SJSA1 (cell line): ENCODE measurements around the gene ABRAXAS1. TPM values are rescaled to one million over a fixed set of nuclear protein-coding genes. Genes with fewer than 3 reads are reported as not detected.
"Not testable (repeated sequence)": the region's sequence is repeated elsewhere in the genome, so short reads cannot be mapped to it uniquely, and the experiment has no call there.

Source experiments
- DNase-seq, 2 experiments: peaks; one replicate each; pipeline ENCODE4 v3.0.0-alpha.2; 2015 to 2020; ENCODE audit warnings: low spot score in 2 of 2, low read depth in 1 of 2
- H3K27ac ChIP-seq: fragments of 250-450 bp; sonication (Bioruptor Pico); 2 replicates; pipeline ENCODE4 v1.5.1; 2020; ENCODE audit warnings: mild to moderate bottlenecking, moderate library complexity
- H3K27me3 ChIP-seq: fragments of 250-450 bp; sonication (Bioruptor Pico); replicated peaks from 2 replicates; pipeline ENCODE4 v1.5.1; 2020; ENCODE audit warnings: mild to moderate bottlenecking, moderate library complexity
- H3K36me3 ChIP-seq: fragments of 250-450 bp; sonication (Bioruptor Pico); 2 replicates; pipeline ENCODE4 v1.5.1; 2020; ENCODE audit warnings: mild to moderate bottlenecking
- H3K4me1 ChIP-seq: fragments of 250-450 bp; sonication (Bioruptor Pico); replicated peaks from 2 replicates; pipeline ENCODE4 v1.6.1; 2021; ENCODE audit warnings: mild to moderate bottlenecking
- H3K4me3 ChIP-seq: fragments of 250-450 bp; sonication (Bioruptor Pico); 2 replicates; pipeline ENCODE4 v1.5.1; 2020; ENCODE audit warnings: mild to moderate bottlenecking
- H3K9me3 ChIP-seq: fragments of 250-450 bp; sonication (Bioruptor Pico); replicated peaks from 2 replicates; pipeline ENCODE4 v1.5.1; 2020; ENCODE audit warnings: mild to moderate bottlenecking
- total RNA-seq: library from RNA; depleted of rRNA; stranded (reverse); fragments of >200 nt; shearing (Covaris generic); gene quantifications from 2 replicates; pipeline ENCODE4 v1.2.3, GENCODE V29; 2014; rRNA removed

ABRAXAS1 gene
- total RNA-seq = 6.4 and 7.8 TPM in 2 replicates

DNA sequence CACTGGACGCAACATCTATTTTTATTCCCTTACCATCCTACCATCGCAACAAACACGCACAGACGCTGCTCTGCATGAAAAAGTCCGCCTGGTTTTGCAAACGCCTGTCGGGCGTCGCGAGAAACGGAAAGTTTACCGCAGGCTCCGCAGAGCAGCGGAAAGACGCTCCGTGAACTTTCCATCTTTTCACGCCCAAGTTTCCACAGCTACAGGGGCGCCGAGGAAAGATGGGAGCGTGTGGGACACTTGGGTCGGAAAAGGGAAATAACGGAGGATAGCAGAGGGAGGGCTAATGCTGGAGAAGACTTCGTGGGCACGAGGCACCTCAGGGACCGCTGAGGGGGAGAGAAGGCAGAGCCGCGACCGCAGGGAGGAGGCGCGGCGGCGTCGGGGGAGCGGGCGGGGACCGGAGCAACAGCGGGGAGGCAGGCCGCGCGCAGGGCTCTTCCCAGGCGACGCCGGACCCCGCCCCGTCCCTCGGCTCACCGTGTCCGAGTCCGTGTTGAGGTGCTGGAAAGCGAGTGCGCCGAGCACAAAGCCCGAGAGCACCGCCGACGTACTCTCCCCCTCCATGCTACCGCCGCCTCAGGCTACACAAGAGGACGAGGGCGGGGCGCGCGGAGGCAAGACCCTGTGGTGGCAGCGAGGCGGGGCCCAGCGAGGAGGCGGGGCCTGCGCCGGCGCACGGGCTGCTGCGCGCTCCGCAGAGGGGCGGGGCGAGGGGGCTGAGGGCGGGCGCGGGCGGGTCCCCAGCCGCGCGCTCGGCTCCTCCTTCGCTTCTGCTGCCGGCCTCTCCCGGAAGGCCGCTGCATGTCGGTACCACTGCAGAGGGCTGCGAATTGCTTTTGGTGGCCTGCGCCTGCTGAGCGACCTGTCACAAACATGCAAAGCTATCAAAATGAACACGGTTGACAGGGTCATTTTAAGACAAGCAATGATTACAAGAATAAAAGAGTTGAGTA is at the start of gene ABRAXAS1:
TSS of gene ABRAXAS1 (minus strand) at position 601 of the 962 bp plus-strand sequence. CDS start at position 573, 28 bp downstream.
- peak within 1 kb of the TSS; percentile 77 for H3K4me3 ChIP-seq
- peak within 1 kb of the TSS; percentile 45 for H3K27ac ChIP-seq
- peaks cover 6% of the 10 kb centered on the region; the same call in 1 of the 2 replicates for H3K36me3 ChIP-seq
- no peaks in the 10 kb centered on the region for H3K27me3 ChIP-seq
- DNase-seq = peak; percentile 93 to 94
- peaks cover 21% of the 10 kb centered on the region for H3K4me1 ChIP-seq
- H3K9me3 ChIP-seq = no peaks in the 10 kb centered on the region

- Histone ChIP-seq H3K27me3 (no peaks in the 10 kb centered on the region), H3K4me3 (no peak overlapping the region), H3K4me1 (no peaks in the 10 kb centered on the region), H3K36me3 (no peaks in the 10 kb centered on the region), H3K9me3 (peaks cover 3% of the 10 kb centered on the region), H3K27ac (no peak overlapping the region)
- DNase-seq = no peak
Measured at GRCh38 chr4:83527671-83528070, 42.8 kb upstream of the ABRAXAS1 start.

GRCh38 chr4:83522239-83522638 is 37.3 kb upstream of the ABRAXAS1 start:
- H3K4me3 ChIP-seq = no peak overlapping the region
- no peak for DNase-seq
- H3K36me3 ChIP-seq = no peaks in the 10 kb centered on the region
- no peaks in the 10 kb centered on the region for H3K4me1 ChIP-seq
- H3K9me3 ChIP-seq = peaks cover 3% of the 10 kb centered on the region; the same call in 1 of the 2 replicates
- H3K27ac ChIP-seq = no peak overlapping the region
- no peaks in the 10 kb centered on the region for H3K27me3 ChIP-seq

DNA sequence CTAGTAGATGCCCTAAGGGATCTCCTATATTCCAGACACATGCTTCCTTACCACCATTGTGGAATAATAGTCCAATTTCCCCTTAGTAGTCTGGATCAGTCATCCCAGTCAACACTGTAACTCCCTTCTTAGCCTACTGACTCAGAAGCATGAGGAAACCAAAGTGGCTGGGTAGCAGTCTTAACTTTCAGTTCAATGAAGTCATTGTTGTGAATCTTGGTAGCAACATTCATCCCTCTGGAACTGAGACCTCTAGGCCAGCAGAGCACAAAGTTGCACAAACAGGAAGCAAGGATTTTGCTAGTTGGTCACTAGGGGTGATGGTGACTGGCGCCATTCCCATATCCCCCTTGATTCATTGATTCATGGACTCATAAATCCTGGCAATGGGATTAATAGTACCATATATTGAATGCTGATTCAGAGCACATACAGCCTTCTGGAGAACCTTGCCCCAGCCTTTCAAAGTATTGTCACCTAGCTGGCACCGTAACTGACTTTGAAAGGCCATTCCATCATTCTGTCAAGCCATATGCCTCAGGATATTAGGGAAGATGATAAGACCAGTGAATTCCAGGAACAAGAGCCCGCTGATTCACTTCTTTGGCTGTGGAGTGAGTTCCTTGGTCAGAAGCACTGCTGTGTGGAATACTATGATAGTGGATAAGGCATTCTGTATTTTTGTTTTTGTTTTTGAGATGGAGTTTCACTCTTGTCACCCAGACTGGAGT is 31.3 kb upstream of the ABRAXAS1 start:
- no peaks in the 10 kb centered on the region for H3K4me1 ChIP-seq
- no peaks in the 10 kb centered on the region for H3K27me3 ChIP-seq
- no peak overlapping the region for H3K27ac ChIP-seq
- H3K36me3 ChIP-seq = no peaks in the 10 kb centered on the region
- no peak for DNase-seq
- H3K9me3 ChIP-seq = no peaks in the 10 kb centered on the region
- no peak overlapping the region for H3K4me3 ChIP-seq

GRCh38 chr4:83510442-83510841 is 25.5 kb upstream of the ABRAXAS1 start:
- no peaks in the 10 kb centered on the region for H3K9me3 ChIP-seq
- DNase-seq = no peak

DNA sequence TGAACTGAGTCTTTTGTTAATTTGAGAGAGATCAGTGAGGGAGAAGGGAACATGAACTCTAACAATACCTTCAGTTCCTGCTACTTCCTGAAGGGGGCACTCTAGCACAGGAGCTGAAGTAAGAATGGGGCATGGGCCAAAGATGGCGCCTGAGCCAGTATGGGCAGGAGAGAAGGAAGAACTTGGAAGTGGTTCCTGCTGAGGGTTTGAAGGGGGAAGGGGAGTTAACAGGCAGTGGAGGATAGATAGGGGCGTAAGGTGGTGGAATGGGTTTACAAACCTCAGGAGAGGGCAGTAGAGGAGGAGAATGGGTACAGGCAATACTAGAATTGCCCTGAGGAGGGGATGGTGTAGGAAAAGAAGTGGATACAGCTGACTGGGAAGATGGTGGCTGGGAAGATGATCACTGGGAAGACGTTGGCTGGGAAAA is 24.3 kb upstream of the ABRAXAS1 start:
- H3K4me3 ChIP-seq, H3K27me3 ChIP-seq, H3K27ac ChIP-seq, H3K36me3 ChIP-seq, H3K4me1 ChIP-seq, H3K9me3 ChIP-seq: not testable (repeated sequence)
- DNase-seq = peak; percentile 22 to 56

More at GRCh38 chr4:83510442-83510841, 25.5 kb upstream of the ABRAXAS1 start:
- Histone ChIP-seq H3K27me3 (no peaks in the 10 kb centered on the region), H3K4me3 (no peak overlapping the region), H3K4me1 (no peaks in the 10 kb centered on the region), H3K36me3 (no peaks in the 10 kb centered on the region), H3K27ac (no peak overlapping the region)

- Histone ChIP-seq H3K9me3 (no peaks in the 10 kb centered on the region), H3K27me3 (no peaks in the 10 kb centered on the region), H3K27ac (no peak overlapping the region), H3K36me3 (no peaks in the 10 kb centered on the region), H3K4me1 (no peaks in the 10 kb centered on the region), H3K4me3 (no peak overlapping the region)
- DNase-seq = no peak
Measured at GRCh38 chr4:83504996-83505395, 20.1 kb upstream of the ABRAXAS1 start.

DNA sequence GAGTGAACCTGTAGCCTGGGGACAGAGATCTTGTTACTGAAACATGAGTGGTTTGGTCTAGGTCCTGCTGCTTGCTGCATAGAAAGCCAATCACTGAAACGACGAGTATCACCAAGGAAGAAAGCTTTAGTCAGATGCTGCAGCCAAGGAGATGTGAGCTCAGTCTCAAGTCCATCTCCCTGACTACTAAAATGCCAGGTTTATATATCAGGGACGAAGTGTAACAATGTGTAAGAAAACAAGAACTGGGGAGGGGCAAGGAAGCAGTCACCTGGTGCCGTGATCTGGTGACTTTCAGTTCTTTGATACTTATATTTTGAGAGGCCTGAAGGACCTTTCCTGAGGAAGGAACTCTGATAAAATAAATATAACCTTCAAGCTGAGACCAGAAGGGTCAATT is 19.6 kb upstream of the ABRAXAS1 start:
- Histone ChIP-seq H3K9me3 (no peaks in the 10 kb centered on the region), H3K27ac (no peak overlapping the region), H3K4me1 (no peaks in the 10 kb centered on the region), H3K36me3 (no peaks in the 10 kb centered on the region), H3K4me3 (no peak overlapping the region), H3K27me3 (no peaks in the 10 kb centered on the region)
- no peak for DNase-seq

- no peaks in the 10 kb centered on the region for H3K36me3 ChIP-seq
- H3K27ac ChIP-seq = no peak overlapping the region
- H3K27me3 ChIP-seq = no peaks in the 10 kb centered on the region
- H3K9me3 ChIP-seq = no peaks in the 10 kb centered on the region
- no peak for DNase-seq
- no peaks in the 10 kb centered on the region for H3K4me1 ChIP-seq
- H3K4me3 ChIP-seq = no peak overlapping the region
Measured at GRCh38 chr4:83503974-83504373, 19.1 kb upstream of the ABRAXAS1 start.

DNA sequence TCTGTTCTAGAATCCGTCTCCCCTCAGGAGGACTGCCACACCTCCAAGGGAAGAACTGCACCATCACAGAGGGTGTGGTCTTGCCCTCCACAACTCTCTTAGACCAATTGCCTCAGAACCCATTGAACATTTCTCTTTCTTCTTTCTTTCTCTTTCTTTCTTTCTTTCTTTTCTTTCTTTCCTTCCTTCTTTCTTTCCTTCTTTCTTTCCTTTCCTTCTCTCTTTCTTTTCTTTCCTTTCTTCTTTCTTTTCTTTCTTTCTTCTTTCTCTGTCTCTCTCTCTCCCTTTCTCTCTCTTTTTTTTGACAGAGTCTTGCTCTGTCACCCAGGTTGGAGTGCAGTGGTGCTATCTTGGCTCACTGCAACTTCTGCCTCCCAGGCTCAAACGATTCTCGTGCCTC is 16.8 kb upstream of the ABRAXAS1 start:
- not testable (repeated sequence) for H3K4me1 ChIP-seq, H3K9me3 ChIP-seq, H3K36me3 ChIP-seq

GRCh38 chr4:83498187-83498586 is 13.3 kb upstream of the ABRAXAS1 start:
- Histone ChIP-seq H3K4me1 (no peaks in the 10 kb centered on the region), H3K27me3 (no peaks in the 10 kb centered on the region), H3K36me3 (no peaks in the 10 kb centered on the region), H3K4me3 (no peak overlapping the region), H3K9me3 (no peaks in the 10 kb centered on the region), H3K27ac (no peak overlapping the region)
- DNase-seq = no peak

More for the DNA sequence above, 16.8 kb upstream of the ABRAXAS1 start:
- not testable (repeated sequence) for H3K27ac ChIP-seq, H3K4me3 ChIP-seq, H3K27me3 ChIP-seq, DNase-seq

DNA sequence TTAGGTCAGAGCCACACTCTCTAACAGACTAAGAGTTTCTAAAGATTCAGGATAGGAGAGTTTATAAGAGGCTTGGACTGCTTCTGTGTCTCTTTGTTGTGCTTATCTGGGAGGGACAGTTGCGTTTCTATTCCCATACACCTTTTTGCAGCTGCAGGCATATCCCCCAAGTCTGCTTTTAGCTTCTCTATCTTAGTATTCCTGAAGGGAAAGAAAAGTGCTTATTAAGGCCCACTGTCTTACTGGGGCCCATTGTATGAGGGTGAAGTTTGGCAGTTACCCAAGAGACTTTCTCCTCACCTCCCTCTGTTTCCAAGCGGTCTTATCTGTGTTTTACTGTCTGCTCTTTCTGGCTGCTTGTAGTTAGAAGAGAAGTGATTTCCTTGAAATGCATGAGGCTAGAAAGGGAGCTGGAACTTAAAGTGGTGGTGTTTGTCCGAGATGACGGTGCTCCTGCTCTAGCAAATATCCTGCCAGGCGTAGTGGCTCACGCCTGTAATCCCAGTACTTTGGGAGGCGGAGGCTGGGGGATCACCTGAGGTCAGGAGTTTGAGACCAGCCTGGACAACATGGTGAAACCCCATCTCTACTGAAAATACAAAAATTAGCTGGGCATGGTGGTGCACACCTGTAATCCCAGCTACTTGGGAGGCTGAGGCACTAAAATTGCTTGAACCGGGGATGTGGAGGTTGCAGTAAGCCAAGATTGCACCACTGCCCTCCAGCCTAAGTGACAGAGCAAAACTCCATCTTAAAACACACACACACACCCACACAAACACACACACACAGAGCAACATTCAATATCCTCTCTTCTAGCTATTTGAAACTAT is 11.4 kb upstream of the ABRAXAS1 start:
- H3K4me1 ChIP-seq, DNase-seq, H3K27me3 ChIP-seq, H3K9me3 ChIP-seq, H3K27ac ChIP-seq, H3K36me3 ChIP-seq, H3K4me3 ChIP-seq: not testable (repeated sequence)

GRCh38 chr4:83490876-83491450 is 6.1 kb upstream of the ABRAXAS1 start:
- no peaks in the 10 kb centered on the region for H3K36me3 ChIP-seq
- peaks cover 9% of the 10 kb centered on the region for H3K4me1 ChIP-seq
- no peak overlapping the region for H3K4me3 ChIP-seq
- peak in 1 of 2 experiments; percentile 32 for DNase-seq
- H3K9me3 ChIP-seq = no peaks in the 10 kb centered on the region
- no peak overlapping the region for H3K27ac ChIP-seq
- no peaks in the 10 kb centered on the region for H3K27me3 ChIP-seq
